CD4-positive, alpha-beta T cell treated with Interleukin-6 for 4 hours (primary cell): ENCODE results near the gene MLLT3.
"Not testable (repeated sequence)": the region's sequence is repeated elsewhere in the genome, so short reads cannot be mapped to it uniquely, and the experiment has no call there.

ENCODE experiments used
- DNase-seq: peaks from one replicate; pipeline ENCODE4 v3.0.0-alpha.2; 2020; ENCODE audit warnings: mixed read lengths

The MLLT3 gene

GRCh38 chr9:20622330-20623020, at the start of gene MLLT3:
Gene MLLT3, minus strand, starts transcription at chr9:20622499.
- DNase-seq, result peak; percentile 98

- no peak for DNase-seq
Measured at GRCh38 chr9:20671635-20672034, 49.3 kb upstream of the MLLT3 start.

GRCh38 chr9:20670395-20670794, 48.1 kb upstream of the MLLT3 start:
- DNase-seq, result no peak

- DNase-seq, result no peak
Measured at GRCh38 chr9:20664501-20664900, 42.2 kb upstream of the MLLT3 start.

- DNase-seq, result no peak
Measured at GRCh38 chr9:20663133-20663532, 40.8 kb upstream of the MLLT3 start.

- DNase-seq, result no peak
Measured at GRCh38 chr9:20662156-20662555, 39.9 kb upstream of the MLLT3 start.

- DNase-seq, result no peak
Measured at GRCh38 chr9:20659474-20659967, 37.2 kb upstream of the MLLT3 start.

GRCh38 chr9:20658677-20659473, 36.6 kb upstream of the MLLT3 start:
- DNase-seq, result no peak

GRCh38 chr9:20658246-20658667, 36.0 kb upstream of the MLLT3 start:
- not testable (repeated sequence) for DNase-seq

- no peak for DNase-seq
Measured at GRCh38 chr9:20651939-20652338, 29.6 kb upstream of the MLLT3 start.

- DNase-seq, result no peak
Measured at GRCh38 chr9:20650750-20651299, 28.5 kb upstream of the MLLT3 start.

- no peak for DNase-seq
Measured at GRCh38 chr9:20650313-20650712, 28.0 kb upstream of the MLLT3 start.

- no peak for DNase-seq
Measured at GRCh38 chr9:20649381-20649780, 27.1 kb upstream of the MLLT3 start.

GRCh38 chr9:20646656-20647055, 24.4 kb upstream of the MLLT3 start:
- DNase-seq, result no peak

- no peak for DNase-seq
Measured at GRCh38 chr9:20643660-20644059, 21.4 kb upstream of the MLLT3 start.

GRCh38 chr9:20642045-20642444, 19.7 kb upstream of the MLLT3 start:
- no peak for DNase-seq

GRCh38 chr9:20640331-20641187, 18.3 kb upstream of the MLLT3 start:
- DNase-seq, result peak; percentile 93

- DNase-seq, result no peak
Measured at GRCh38 chr9:20636888-20637440, 14.7 kb upstream of the MLLT3 start.

GRCh38 chr9:20634895-20635294, 12.6 kb upstream of the MLLT3 start:
- no peak for DNase-seq

- DNase-seq, result no peak
Measured at GRCh38 chr9:20632705-20633104, 10.4 kb upstream of the MLLT3 start.

- DNase-seq, result no peak
Measured at GRCh38 chr9:20630241-20630943, 8.1 kb upstream of the MLLT3 start.

- no peak for DNase-seq
Measured at GRCh38 chr9:20625003-20625349, 2.7 kb upstream of the MLLT3 start.
